IMR-90 (cell line): Measurements from ENCODE around the gene ZNF451.

Experiments
- CEBPB ChIP-seq: IDR thresholded peaks from 2 replicates; pipeline ENCODE4 v1.6.1; 2012; ENCODE audit warnings: low read depth, low read length, improper control_type of control experiment
- CHD1 ChIP-seq: IDR thresholded peaks from 2 replicates; pipeline ENCODE4 v1.6.1; 2012; ENCODE audit warnings: low read depth, low read length, improper control_type of control experiment
- MAFK ChIP-seq: IDR thresholded peaks from 2 replicates; pipeline ENCODE4 v1.6.1; 2012; ENCODE audit warnings: low read depth, low read length, improper control_type of control experiment
- MXI1 ChIP-seq: IDR thresholded peaks from 2 replicates; pipeline ENCODE4 v1.6.1; 2012; ENCODE audit warnings: low read depth, mild to moderate bottlenecking, low read length, moderate library complexity, borderline replicate concordance
- POLR2A ChIP-seq: IDR thresholded peaks from 2 replicates; pipeline ENCODE4 v1.6.1; 2012; ENCODE audit warnings: mild to moderate bottlenecking, low read depth, low read length
- RAD21 ChIP-seq: IDR thresholded peaks from 2 replicates; pipeline ENCODE4 v1.6.1; 2012; ENCODE audit warnings: low read length, improper control_type of control experiment
- RCOR1 ChIP-seq: IDR thresholded peaks from 2 replicates; pipeline ENCODE4 v1.6.1; 2012; ENCODE audit warnings: mild to moderate bottlenecking, low read length, improper control_type of control experiment; ENCODE audit not compliant: insufficient replicate concordance
- RFX5 ChIP-seq: IDR thresholded peaks from 2 replicates; pipeline ENCODE4 v1.8.0; 2012; ENCODE audit warnings: low read depth, mild to moderate bottlenecking, low read length, moderate library complexity
- SMC3 ChIP-seq: fragments of 150-350 bp; IDR thresholded peaks from 2 replicates; pipeline ENCODE4 v1.6.1; 2016; ENCODE audit warnings: low read depth, mild to moderate bottlenecking, antibody characterized with exemption, low read length, moderate library complexity
- USF2 ChIP-seq: fragments of 150-350 bp; IDR thresholded peaks from 2 replicates; pipeline ENCODE4 v1.6.1; 2017; ENCODE audit warnings: mild to moderate bottlenecking, antibody characterized with exemption, low read length, low read depth
- TF ChIP-seq, protein P1 (sequence below): conservative IDR thresholded peaks from 2 replicates; pipeline ENCODE4 v1.5.1; 2012; ENCODE audit warnings: mild to moderate bottlenecking, low read depth, low read length, improper control_type of control experiment

DNA sequence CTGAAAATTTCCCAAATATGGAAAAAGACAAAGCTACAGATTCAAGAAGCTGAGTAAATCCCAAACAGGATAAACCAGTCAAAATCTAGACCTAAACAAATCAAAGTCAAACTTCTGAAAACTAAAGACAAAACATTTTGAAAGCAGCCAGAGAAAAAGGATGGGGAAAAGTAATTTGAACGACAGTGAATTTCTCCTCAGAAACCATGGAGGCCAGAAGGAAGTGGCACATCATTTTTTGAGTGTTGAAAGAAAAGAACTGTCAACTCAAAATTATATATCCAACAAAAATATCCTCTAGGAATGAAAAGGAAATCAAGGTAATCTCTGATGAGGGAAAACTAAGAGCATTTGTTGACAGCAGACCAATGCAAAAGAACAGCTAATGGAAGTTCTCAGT, 125.3 kb downstream of the ZNF451 start:
- no peak for TF ChIP-seq RFX5
- TF ChIP-seq, protein P1, sequence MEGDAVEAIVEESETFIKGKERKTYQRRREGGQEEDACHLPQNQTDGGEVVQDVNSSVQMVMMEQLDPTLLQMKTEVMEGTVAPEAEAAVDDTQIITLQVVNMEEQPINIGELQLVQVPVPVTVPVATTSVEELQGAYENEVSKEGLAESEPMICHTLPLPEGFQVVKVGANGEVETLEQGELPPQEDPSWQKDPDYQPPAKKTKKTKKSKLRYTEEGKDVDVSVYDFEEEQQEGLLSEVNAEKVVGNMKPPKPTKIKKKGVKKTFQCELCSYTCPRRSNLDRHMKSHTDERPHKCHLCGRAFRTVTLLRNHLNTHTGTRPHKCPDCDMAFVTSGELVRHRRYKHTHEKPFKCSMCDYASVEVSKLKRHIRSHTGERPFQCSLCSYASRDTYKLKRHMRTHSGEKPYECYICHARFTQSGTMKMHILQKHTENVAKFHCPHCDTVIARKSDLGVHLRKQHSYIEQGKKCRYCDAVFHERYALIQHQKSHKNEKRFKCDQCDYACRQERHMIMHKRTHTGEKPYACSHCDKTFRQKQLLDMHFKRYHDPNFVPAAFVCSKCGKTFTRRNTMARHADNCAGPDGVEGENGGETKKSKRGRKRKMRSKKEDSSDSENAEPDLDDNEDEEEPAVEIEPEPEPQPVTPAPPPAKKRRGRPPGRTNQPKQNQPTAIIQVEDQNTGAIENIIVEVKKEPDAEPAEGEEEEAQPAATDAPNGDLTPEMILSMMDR: no peak
- no peak for TF ChIP-seq CEBPB
- TF ChIP-seq SMC3: no peak
- TF ChIP-seq POLR2A: no peak
- no peak for TF ChIP-seq MAFK
- no peak for TF ChIP-seq RCOR1
- TF ChIP-seq RAD21: no peak
- TF ChIP-seq CHD1: no peak
- TF ChIP-seq USF2: no peak
- no peak for TF ChIP-seq MXI1
